Activated T-cell treated with anti-CD3 and anti-CD28 coated beads, Interleukin-2, amount 50 U/mL, for 48 hours (primary cell): ENCODE data around the gene ATP8B3.

Experiments used
- DNase-seq, 2 experiments: peaks; one replicate each; pipeline ENCODE4 v3.0.0-alpha.2; 2020

ATP8B3 gene

DNA sequence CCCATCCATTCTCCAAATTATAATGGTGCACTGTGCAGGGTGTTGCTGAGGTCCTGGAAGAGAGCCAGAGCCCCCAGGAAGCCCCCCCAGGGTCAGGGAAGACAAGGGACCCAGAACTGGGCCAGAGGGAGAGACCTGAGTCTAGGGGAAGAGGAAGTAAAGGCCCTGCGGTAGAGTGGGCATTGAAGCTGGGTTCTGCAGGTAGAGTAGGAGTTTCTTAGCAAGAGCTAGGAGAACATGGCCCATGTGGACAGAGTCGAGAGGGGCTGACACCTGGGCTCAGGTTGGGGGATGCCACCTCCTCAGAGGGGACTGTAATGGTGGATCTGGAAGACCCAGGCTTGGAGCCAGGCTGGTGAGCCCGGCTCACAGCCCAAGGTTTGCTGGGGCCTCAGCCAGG lies 75.8 kb downstream of the ATP8B3 start:
- no peak for DNase-seq

DNA sequence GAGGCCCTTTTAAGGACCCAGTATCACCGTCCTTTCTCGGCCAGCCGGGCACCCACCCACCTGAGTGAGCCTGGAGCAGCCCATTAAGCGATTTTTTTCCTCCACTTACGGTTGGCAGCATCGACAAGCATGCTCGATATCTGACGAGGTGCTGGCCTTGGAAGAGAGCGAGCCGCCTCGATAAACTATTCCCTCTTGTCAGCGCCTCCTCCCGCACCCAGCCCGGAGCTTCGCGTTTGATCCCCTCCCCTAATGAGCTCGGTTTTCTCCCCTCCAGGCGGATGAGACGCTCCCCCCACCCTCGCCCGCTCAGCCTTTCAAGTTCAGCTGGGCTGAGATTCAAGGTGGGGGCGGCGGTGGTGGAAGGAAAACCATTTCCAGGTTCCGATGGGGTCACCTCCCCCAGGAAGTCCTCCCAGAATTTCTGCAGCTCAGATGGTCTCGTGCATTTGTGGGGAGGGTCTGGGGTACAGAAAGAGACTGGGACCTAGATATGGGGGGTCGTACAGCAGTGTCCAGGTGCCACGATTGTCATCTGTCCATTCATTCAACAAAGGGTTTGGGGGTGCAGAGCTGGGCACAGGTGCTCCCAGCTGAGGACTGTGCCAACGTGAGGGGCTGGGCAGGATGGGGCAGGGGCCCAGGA lies 77.6 kb downstream of the ATP8B3 start:
- DNase-seq: no peak
